Measurements from ENCODE around the gene SLC37A1.
"Not testable (repeated sequence)": the region's sequence is repeated elsewhere in the genome, so short reads cannot be mapped to it uniquely, and the experiment has no call there.

The SLC37A1 gene

GRCh38 chr21:42513151-42513984 is at the start of gene SLC37A1:
TSS of gene SLC37A1 (plus strand) at chr21:42513852. CDS start at chr21:42518455, 4,603 bp downstream.
- DNase-seq = no peak

GRCh38 chr21:42463861-42464515 is 49.7 kb upstream of the SLC37A1 start:
- no peak for DNase-seq

- DNase-seq = no peak
These were observed 48.4 kb upstream of the SLC37A1 start for GRCh38 chr21:42465008-42465802.

- no peak for DNase-seq
These were observed 47.9 kb upstream of the SLC37A1 start for GRCh38 chr21:42465803-42466127.

GRCh38 chr21:42466700-42467099 is 47.0 kb upstream of the SLC37A1 start:
- no peak for DNase-seq

GRCh38 chr21:42467140-42467983 is 46.3 kb upstream of the SLC37A1 start:
- DNase-seq = no peak

GRCh38 chr21:42468491-42469131 is 45.0 kb upstream of the SLC37A1 start:
- DNase-seq = no peak

GRCh38 chr21:42469272-42469671 is 44.4 kb upstream of the SLC37A1 start:
- DNase-seq = no peak

- not testable (repeated sequence) for DNase-seq
These were observed 43.9 kb upstream of the SLC37A1 start for GRCh38 chr21:42469726-42470125.

GRCh38 chr21:42471206-42471605 is 42.4 kb upstream of the SLC37A1 start:
- no peak for DNase-seq

GRCh38 chr21:42471716-42472330 is 41.8 kb upstream of the SLC37A1 start:
- no peak for DNase-seq

- no peak for DNase-seq
These were observed 41.1 kb upstream of the SLC37A1 start for GRCh38 chr21:42472521-42472920.

- no peak for DNase-seq
These were observed 40.1 kb upstream of the SLC37A1 start for GRCh38 chr21:42473498-42474042.

GRCh38 chr21:42474043-42474831 is 39.4 kb upstream of the SLC37A1 start:
- no peak for DNase-seq

- no peak for DNase-seq
These were observed 38.6 kb upstream of the SLC37A1 start for GRCh38 chr21:42475036-42475435.

- no peak for DNase-seq
These were observed 37.9 kb upstream of the SLC37A1 start for GRCh38 chr21:42475526-42476387.

GRCh38 chr21:42476388-42477331 is 37.0 kb upstream of the SLC37A1 start:
- no peak for DNase-seq

GRCh38 chr21:42478504-42478903 is 35.1 kb upstream of the SLC37A1 start:
- no peak for DNase-seq

Data from NCI-H2227 treated with DMSO at 0.1 percent for 48 hours (cell line).